Vagina (tissue), 2 donors: Measurements from ENCODE around the gene SLC25A34.

ENCODE experiments used
- POLR2A ChIP-seq, 2 donors: fragments of 450-650 bp; IDR thresholded peaks; one replicate each; pipeline ENCODE4 v1.6.1; 2017; ENCODE audit warnings: antibody characterized with exemption in 2 of 2, mild to moderate bottlenecking in 2 of 2, moderate library complexity in 2 of 2
- POLR2AphosphoS5 ChIP-seq, 2 donors: sonication (generic); formaldehyde crosslinking; IDR thresholded peaks; one replicate each; pipeline ENCODE4 v1.9.0; 2017; ENCODE audit warnings: antibody characterized with exemption in 2 of 2, mild to moderate bottlenecking in 2 of 2, low read depth in 1 of 2; ENCODE audit not compliant: insufficient read depth in 1 of 2
- TF ChIP-seq, protein P1 (sequence below), 3 experiments: fragments of 450-650 bp in 2 of 3; fragments of 200-600 bp in 1 of 3; sonication (generic) in 1 of 3; IDR thresholded peaks; one replicate each; pipeline ENCODE4 v1.5.1; 2017 to 2019; ENCODE audit warnings: antibody characterized with exemption in 3 of 3, mild to moderate bottlenecking in 2 of 3, moderate library complexity in 2 of 3

DNA sequence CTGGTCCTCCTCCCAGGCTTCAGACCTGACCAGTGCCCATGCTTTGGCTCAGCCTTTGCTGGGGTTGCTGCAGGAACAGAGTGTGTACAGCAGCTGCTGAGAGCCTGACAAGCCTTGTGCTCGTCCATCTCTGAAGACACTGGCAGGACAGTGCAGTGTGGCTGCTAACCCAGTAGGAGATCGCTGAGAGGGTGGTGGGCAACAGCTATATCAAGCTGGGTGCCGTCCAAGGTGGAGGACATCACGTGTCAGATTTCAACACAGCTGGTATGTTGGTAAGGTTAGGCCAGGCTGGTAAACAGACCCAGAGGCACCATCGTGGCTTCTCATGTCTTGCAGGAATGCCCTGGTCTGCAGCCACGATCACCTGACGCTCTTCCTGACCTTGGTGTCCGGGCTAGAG lies 17.9 kb upstream of the SLC25A34 start:
- no peak for TF ChIP-seq POLR2AphosphoS5 (IDR thresholded peaks at IDR 0.05; ENCODE audit: insufficient read depth in 1 of 2, low read depth in 1 of 2)
- TF ChIP-seq, protein P1, sequence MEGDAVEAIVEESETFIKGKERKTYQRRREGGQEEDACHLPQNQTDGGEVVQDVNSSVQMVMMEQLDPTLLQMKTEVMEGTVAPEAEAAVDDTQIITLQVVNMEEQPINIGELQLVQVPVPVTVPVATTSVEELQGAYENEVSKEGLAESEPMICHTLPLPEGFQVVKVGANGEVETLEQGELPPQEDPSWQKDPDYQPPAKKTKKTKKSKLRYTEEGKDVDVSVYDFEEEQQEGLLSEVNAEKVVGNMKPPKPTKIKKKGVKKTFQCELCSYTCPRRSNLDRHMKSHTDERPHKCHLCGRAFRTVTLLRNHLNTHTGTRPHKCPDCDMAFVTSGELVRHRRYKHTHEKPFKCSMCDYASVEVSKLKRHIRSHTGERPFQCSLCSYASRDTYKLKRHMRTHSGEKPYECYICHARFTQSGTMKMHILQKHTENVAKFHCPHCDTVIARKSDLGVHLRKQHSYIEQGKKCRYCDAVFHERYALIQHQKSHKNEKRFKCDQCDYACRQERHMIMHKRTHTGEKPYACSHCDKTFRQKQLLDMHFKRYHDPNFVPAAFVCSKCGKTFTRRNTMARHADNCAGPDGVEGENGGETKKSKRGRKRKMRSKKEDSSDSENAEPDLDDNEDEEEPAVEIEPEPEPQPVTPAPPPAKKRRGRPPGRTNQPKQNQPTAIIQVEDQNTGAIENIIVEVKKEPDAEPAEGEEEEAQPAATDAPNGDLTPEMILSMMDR (IDR thresholded peaks at IDR 0.05), result no peak
- TF ChIP-seq POLR2A (IDR thresholded peaks at IDR 0.05), result no peak
